ENCODE data around the gene STAMBPL1.

GRCh38 chr10:88944813-88945212, 64.8 kb downstream of the STAMBPL1 start:
- no peak for TF ChIP-seq CTCF (IDR thresholded peaks at IDR 0.05; ENCODE audit: insufficient read depth, low read depth, low read length)
- TF ChIP-seq EZH2 (IDR thresholded peaks at IDR 0.05; ENCODE audit: insufficient read depth, low read length): no peak

Measured in astrocyte (in vitro differentiated cells and primary cell).